ENCODE results near the gene PAN3.

Gene PAN3

DNA sequence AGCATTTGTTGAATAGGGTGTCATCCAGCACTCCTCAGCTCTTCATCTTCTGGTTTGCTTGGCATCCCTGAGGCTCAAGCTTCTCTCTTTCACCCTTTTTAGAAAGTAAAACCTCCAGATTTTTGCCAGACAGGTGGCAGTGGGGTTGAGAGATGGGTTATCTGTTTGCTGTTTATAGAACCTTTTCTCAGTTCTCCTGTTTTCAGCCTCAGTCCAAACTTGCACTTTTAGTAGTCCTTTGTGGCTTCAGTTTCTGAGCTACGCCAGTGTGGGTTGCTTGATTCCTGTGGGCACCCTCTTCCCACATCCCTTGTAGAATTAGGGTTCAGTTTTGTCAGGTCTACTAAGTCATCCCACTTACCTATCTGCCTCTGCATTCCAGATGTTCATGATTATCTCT is 147.9 kb downstream of the PAN3 start:
- TF ChIP-seq TCF4 (CRISPR knock-in tag; IDR thresholded peaks at IDR 0.05; ENCODE audit: borderline replicate concordance) (no peak), ISL1 (CRISPR knock-in tag; IDR thresholded peaks at IDR 0.05) (no peak), TOX (CRISPR knock-in tag; IDR thresholded peaks at IDR 0.05; ENCODE audit: borderline replicate concordance) (no peak), ESRRG (CRISPR knock-in tag; IDR thresholded peaks at IDR 0.05) (no peak), ZFP3 (CRISPR knock-in tag; IDR thresholded peaks at IDR 0.05) (no peak), GLIS3 (CRISPR knock-in tag; IDR thresholded peaks at IDR 0.05) (no peak), RARB (CRISPR knock-in tag; IDR thresholded peaks at IDR 0.05) (no peak), ARNTL (CRISPR knock-in tag; IDR thresholded peaks at IDR 0.05; ENCODE audit: borderline replicate concordance, low read depth) (no peak), OSR1 (CRISPR knock-in tag; IDR thresholded peaks at IDR 0.05) (no peak), ZFP30 (CRISPR knock-in tag; IDR thresholded peaks at IDR 0.05) (no peak), ZC3H10 (CRISPR knock-in tag; IDR thresholded peaks at IDR 0.05) (no peak), BACH2 (CRISPR knock-in tag; IDR thresholded peaks at IDR 0.05; ENCODE audit: borderline replicate concordance) (no peak), SNAI2 (CRISPR knock-in tag; IDR thresholded peaks at IDR 0.05) (no peak)
- TF ChIP-seq, protein P1, sequence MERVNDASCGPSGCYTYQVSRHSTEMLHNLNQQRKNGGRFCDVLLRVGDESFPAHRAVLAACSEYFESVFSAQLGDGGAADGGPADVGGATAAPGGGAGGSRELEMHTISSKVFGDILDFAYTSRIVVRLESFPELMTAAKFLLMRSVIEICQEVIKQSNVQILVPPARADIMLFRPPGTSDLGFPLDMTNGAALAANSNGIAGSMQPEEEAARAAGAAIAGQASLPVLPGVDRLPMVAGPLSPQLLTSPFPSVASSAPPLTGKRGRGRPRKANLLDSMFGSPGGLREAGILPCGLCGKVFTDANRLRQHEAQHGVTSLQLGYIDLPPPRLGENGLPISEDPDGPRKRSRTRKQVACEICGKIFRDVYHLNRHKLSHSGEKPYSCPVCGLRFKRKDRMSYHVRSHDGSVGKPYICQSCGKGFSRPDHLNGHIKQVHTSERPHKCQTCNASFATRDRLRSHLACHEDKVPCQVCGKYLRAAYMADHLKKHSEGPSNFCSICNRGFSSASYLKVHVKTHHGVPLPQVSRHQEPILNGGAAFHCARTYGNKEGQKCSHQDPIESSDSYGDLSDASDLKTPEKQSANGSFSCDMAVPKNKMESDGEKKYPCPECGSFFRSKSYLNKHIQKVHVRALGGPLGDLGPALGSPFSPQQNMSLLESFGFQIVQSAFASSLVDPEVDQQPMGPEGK (CRISPR knock-in tag; IDR thresholded peaks at IDR 0.05; ENCODE audit: borderline replicate concordance), result no peak
- TF ChIP-seq, protein P2, sequence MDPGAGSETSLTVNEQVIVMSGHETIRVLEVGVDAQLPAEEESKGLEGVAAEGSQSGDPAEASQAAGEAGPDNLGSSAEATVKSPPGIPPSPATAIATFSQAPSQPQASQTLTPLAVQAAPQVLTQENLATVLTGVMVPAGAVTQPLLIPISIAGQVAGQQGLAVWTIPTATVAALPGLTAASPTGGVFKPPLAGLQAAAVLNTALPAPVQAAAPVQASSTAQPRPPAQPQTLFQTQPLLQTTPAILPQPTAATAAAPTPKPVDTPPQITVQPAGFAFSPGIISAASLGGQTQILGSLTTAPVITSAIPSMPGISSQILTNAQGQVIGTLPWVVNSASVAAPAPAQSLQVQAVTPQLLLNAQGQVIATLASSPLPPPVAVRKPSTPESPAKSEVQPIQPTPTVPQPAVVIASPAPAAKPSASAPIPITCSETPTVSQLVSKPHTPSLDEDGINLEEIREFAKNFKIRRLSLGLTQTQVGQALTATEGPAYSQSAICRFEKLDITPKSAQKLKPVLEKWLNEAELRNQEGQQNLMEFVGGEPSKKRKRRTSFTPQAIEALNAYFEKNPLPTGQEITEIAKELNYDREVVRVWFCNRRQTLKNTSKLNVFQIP (CRISPR knock-in tag; IDR thresholded peaks at IDR 0.05; ENCODE audit: borderline replicate concordance, low read depth), result no peak
- TF ChIP-seq, protein P3, sequence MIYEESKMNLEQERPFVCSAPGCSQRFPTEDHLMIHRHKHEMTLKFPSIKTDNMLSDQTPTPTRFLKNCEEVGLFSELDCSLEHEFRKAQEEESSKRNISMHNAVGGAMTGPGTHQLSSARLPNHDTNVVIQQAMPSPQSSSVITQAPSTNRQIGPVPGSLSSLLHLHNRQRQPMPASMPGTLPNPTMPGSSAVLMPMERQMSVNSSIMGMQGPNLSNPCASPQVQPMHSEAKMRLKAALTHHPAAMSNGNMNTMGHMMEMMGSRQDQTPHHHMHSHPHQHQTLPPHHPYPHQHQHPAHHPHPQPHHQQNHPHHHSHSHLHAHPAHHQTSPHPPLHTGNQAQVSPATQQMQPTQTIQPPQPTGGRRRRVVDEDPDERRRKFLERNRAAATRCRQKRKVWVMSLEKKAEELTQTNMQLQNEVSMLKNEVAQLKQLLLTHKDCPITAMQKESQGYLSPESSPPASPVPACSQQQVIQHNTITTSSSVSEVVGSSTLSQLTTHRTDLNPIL (CRISPR knock-in tag; IDR thresholded peaks at IDR 0.05; ENCODE audit: low read depth), result no peak
- TF ChIP-seq, protein P4, sequence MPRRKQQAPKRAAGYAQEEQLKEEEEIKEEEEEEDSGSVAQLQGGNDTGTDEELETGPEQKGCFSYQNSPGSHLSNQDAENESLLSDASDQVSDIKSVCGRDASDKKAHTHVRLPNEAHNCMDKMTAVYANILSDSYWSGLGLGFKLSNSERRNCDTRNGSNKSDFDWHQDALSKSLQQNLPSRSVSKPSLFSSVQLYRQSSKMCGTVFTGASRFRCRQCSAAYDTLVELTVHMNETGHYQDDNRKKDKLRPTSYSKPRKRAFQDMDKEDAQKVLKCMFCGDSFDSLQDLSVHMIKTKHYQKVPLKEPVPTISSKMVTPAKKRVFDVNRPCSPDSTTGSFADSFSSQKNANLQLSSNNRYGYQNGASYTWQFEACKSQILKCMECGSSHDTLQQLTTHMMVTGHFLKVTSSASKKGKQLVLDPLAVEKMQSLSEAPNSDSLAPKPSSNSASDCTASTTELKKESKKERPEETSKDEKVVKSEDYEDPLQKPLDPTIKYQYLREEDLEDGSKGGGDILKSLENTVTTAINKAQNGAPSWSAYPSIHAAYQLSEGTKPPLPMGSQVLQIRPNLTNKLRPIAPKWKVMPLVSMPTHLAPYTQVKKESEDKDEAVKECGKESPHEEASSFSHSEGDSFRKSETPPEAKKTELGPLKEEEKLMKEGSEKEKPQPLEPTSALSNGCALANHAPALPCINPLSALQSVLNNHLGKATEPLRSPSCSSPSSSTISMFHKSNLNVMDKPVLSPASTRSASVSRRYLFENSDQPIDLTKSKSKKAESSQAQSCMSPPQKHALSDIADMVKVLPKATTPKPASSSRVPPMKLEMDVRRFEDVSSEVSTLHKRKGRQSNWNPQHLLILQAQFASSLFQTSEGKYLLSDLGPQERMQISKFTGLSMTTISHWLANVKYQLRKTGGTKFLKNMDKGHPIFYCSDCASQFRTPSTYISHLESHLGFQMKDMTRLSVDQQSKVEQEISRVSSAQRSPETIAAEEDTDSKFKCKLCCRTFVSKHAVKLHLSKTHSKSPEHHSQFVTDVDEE (CRISPR knock-in tag; IDR thresholded peaks at IDR 0.05), result no peak
- ATAC-seq, result no peak

DNA sequence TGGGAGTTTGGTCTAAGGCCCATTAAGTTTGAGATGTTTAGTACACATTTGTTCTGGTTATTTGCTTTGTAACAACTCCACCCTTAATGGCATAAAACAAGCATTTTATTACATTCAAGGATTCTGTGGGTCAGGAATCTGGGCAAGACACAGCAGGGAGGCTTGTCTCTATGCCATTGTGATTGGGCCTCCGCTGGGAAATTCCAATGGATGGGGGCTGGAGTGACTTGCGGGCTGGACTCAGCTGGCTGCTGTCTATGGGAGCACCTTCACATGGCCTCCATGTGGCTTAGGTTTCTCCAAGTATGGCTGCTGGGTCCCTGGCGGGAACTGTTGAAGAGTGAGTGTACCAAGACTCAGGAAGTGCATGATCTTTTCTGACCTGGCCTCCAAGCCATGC is 159.0 kb downstream of the PAN3 start:
- TF ChIP-seq ESRRG (CRISPR knock-in tag; IDR thresholded peaks at IDR 0.05) (no peak), SNAI2 (CRISPR knock-in tag; IDR thresholded peaks at IDR 0.05) (no peak), CSDC2 (CRISPR knock-in tag; IDR thresholded peaks at IDR 0.05) (no peak), ZNF70 (CRISPR knock-in tag; IDR thresholded peaks at IDR 0.05) (no peak), ZFP3 (CRISPR knock-in tag; IDR thresholded peaks at IDR 0.05) (no peak), ZC3H10 (CRISPR knock-in tag; IDR thresholded peaks at IDR 0.05) (no peak), PPARA (CRISPR knock-in tag; IDR thresholded peaks at IDR 0.05; ENCODE audit: borderline replicate concordance) (no peak), TOX (CRISPR knock-in tag; IDR thresholded peaks at IDR 0.05; ENCODE audit: borderline replicate concordance) (no peak), ISL1 (CRISPR knock-in tag; IDR thresholded peaks at IDR 0.05) (no peak), GLIS3 (CRISPR knock-in tag; IDR thresholded peaks at IDR 0.05) (no peak)
- TF ChIP-seq, protein P5, sequence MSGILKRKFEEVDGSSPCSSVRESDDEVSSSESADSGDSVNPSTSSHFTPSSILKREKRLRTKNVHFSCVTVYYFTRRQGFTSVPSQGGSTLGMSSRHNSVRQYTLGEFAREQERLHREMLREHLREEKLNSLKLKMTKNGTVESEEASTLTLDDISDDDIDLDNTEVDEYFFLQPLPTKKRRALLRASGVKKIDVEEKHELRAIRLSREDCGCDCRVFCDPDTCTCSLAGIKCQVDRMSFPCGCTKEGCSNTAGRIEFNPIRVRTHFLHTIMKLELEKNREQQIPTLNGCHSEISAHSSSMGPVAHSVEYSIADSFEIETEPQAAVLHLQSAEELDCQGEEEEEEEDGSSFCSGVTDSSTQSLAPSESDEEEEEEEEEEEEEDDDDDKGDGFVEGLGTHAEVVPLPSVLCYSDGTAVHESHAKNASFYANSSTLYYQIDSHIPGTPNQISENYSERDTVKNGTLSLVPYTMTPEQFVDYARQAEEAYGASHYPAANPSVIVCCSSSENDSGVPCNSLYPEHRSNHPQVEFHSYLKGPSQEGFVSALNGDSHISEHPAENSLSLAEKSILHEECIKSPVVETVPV (CRISPR knock-in tag; IDR thresholded peaks at IDR 0.05), result no peak
- TF ChIP-seq, protein P3 (CRISPR knock-in tag; IDR thresholded peaks at IDR 0.05; ENCODE audit: low read depth), result no peak
- no peak for ATAC-seq

Measured in SK-N-SH treated with all-trans-retinoic acid at 6 μM for 48 hours (cell line).